Mesenchymal stem cell (in vitro differentiated cells and primary cell): ENCODE results near the gene KIAA0753.

ENCODE experiments used
- DNase-seq: peaks from one replicate; pipeline ENCODE4 v3.0.0-alpha.2; 2013
- H2AFZ ChIP-seq: one replicate; pipeline ENCODE4 v1.6.1; 2013; ENCODE audit warnings: low read depth, mild to moderate bottlenecking, control low read depth, inconsistent platforms, low read length, moderate library complexity
- H2AK5ac ChIP-seq: 2 replicates; pipeline ENCODE4 v1.6.1; 2013; ENCODE audit warnings: low read length, moderate library complexity, mild to moderate bottlenecking, inconsistent platforms; ENCODE audit not compliant: severe bottlenecking
- H2BK120ac ChIP-seq: one replicate; pipeline ENCODE4 v1.6.1; 2013; ENCODE audit warnings: low read depth, mild to moderate bottlenecking, inconsistent platforms, low read length, moderate library complexity
- H2BK12ac ChIP-seq, 2 experiments: one replicate each; pipeline ENCODE4 v1.6.1; 2013; ENCODE audit warnings: inconsistent platforms in 2 of 2, low read length in 2 of 2, mild to moderate bottlenecking in 2 of 2, moderate library complexity in 2 of 2, control low read depth in 1 of 2
- H2BK15ac ChIP-seq: one replicate; pipeline ENCODE4 v1.6.1; 2013; ENCODE audit warnings: mild to moderate bottlenecking, low read depth, inconsistent platforms; ENCODE audit not compliant: poor library complexity, severe bottlenecking
- H2BK5ac ChIP-seq: 2 replicates; pipeline ENCODE4 v1.6.1; 2013; ENCODE audit warnings: low read depth, mild to moderate bottlenecking, low read length, control low read depth, inconsistent platforms; ENCODE audit not compliant: poor library complexity, severe bottlenecking
- H3K14ac ChIP-seq, 2 experiments: one replicate each; pipeline ENCODE4 v1.6.1; 2013; ENCODE audit warnings: inconsistent platforms in 2 of 2, low read length in 2 of 2, control low read depth in 1 of 2, mild to moderate bottlenecking in 1 of 2, moderate library complexity in 1 of 2
- H3K18ac ChIP-seq, 2 experiments: one replicate each; pipeline ENCODE4 v1.6.1; 2013; ENCODE audit warnings: inconsistent platforms in 2 of 2, low read length in 2 of 2, control low read depth in 1 of 2, low read depth in 1 of 2, mild to moderate bottlenecking in 1 of 2
- H3K23ac ChIP-seq, 2 experiments: one replicate each; pipeline ENCODE4 v1.6.1; 2013; ENCODE audit warnings: inconsistent platforms in 2 of 2, low read length in 2 of 2, mild to moderate bottlenecking in 2 of 2, moderate library complexity in 2 of 2, control low read depth in 1 of 2
- H3K27ac ChIP-seq: 2 replicates; pipeline ENCODE4 v1.5.1; 2013; ENCODE audit warnings: mild to moderate bottlenecking, moderate library complexity, low read length, control low read depth, inconsistent platforms; ENCODE audit not compliant: poor library complexity, severe bottlenecking
- H3K27me3 ChIP-seq, 2 experiments: 2 replicates each; pipeline versions ENCODE4 v1.6.1 to v1.7.0; 2013; ENCODE audit warnings: low read length in 2 of 2, mild to moderate bottlenecking in 2 of 2, moderate library complexity in 2 of 2, control low read depth in 1 of 2, inconsistent platforms in 1 of 2; ENCODE audit not compliant: control insufficient read depth in 1 of 2, insufficient read depth in 1 of 2
- H3K36me3 ChIP-seq, 2 experiments: 2 replicates each; pipeline versions ENCODE4 v1.6.1 to v1.7.0; 2013; ENCODE audit warnings: low read length in 2 of 2, control low read depth in 1 of 2, inconsistent platforms in 1 of 2, low read depth in 1 of 2, mild to moderate bottlenecking in 1 of 2; ENCODE audit not compliant: insufficient read depth in 2 of 2, control insufficient read depth in 1 of 2
- H3K4ac ChIP-seq, 2 experiments: one replicate each; pipeline ENCODE4 v1.6.1; 2013; ENCODE audit warnings: inconsistent platforms in 2 of 2, low read length in 2 of 2, mild to moderate bottlenecking in 2 of 2, moderate library complexity in 2 of 2, control low read depth in 1 of 2, low read depth in 1 of 2
- H3K4me1 ChIP-seq: 2 replicates; pipeline ENCODE4 v1.6.1; 2013; ENCODE audit warnings: low read depth, low read length, control low read depth; ENCODE audit not compliant: control insufficient read depth, insufficient read depth
- H3K4me2 ChIP-seq: 2 replicates; pipeline ENCODE4 v1.6.1; 2013; ENCODE audit warnings: low read length, mild to moderate bottlenecking, inconsistent platforms; ENCODE audit not compliant: poor library complexity, severe bottlenecking
- H3K4me3 ChIP-seq, 2 experiments: 2 replicates each; pipeline versions ENCODE4 v1.5.1 to v1.7.0; 2013; ENCODE audit warnings: low read length in 2 of 2, mild to moderate bottlenecking in 2 of 2, control low read depth in 1 of 2, low read depth in 1 of 2; ENCODE audit not compliant: insufficient read depth in 1 of 2
- H3K79me1 ChIP-seq: replicated peaks from 2 replicates; pipeline ENCODE4 v1.6.1; 2013; ENCODE audit warnings: mild to moderate bottlenecking, control low read depth, low read length, inconsistent platforms; ENCODE audit not compliant: poor library complexity, severe bottlenecking
- H3K9ac ChIP-seq: 2 replicates; pipeline ENCODE4 v1.7.0; 2013; ENCODE audit warnings: mild to moderate bottlenecking, low read length, moderate library complexity
- H3K9me3 ChIP-seq: 2 replicates; pipeline ENCODE4 v1.7.0; 2013; ENCODE audit warnings: mild to moderate bottlenecking, low read length; ENCODE audit not compliant: control insufficient read depth
- H4K8ac ChIP-seq: one replicate; pipeline ENCODE4 v1.6.1; 2013; ENCODE audit warnings: inconsistent platforms, mild to moderate bottlenecking, low read length, moderate library complexity
- H4K91ac ChIP-seq: one replicate; pipeline ENCODE4 v1.6.1; 2013; ENCODE audit warnings: mild to moderate bottlenecking, low read length, inconsistent platforms
- WGBS: methylation state at CpG from one replicate; pipeline ENCODE4 v1.1.7; 2013; ENCODE audit warnings: mixed read lengths; 5-methylcytosine and 5-hydroxymethylcytosine counted together

Gene KIAA0753

GRCh38 chr17:6671431-6671830 is 30.9 kb upstream of the KIAA0753 start:
- no peak overlapping the region for H3K4me2 ChIP-seq
- H2AFZ ChIP-seq = no peak overlapping the region
- no peak overlapping the region for H3K18ac ChIP-seq
- no peak overlapping the region for H3K23ac ChIP-seq
- no peaks in the 10 kb centered on the region for H3K36me3 ChIP-seq
- no peak overlapping the region for H3K9ac ChIP-seq
- WGBS = 81% methylated on average over 7 of the region's 7 CpGs
- no peaks in the 10 kb centered on the region for H3K79me1 ChIP-seq
- H2AK5ac ChIP-seq = no peak overlapping the region
- no peak overlapping the region for H3K27ac ChIP-seq
- H2BK5ac ChIP-seq = no peak overlapping the region
- no peak overlapping the region for H4K8ac ChIP-seq
- H2BK12ac ChIP-seq = no peak overlapping the region
- H4K91ac ChIP-seq = no peak overlapping the region
- H3K4me1 ChIP-seq = peaks cover 1% of the 10 kb centered on the region
- H3K14ac ChIP-seq = no peak overlapping the region
- H3K27me3 ChIP-seq = peaks cover 18 to 53% of the 10 kb centered on the region in 2 experiments
- no peak overlapping the region for H2BK15ac ChIP-seq
- no peak for DNase-seq
- H3K4me3 ChIP-seq = no peak overlapping the region
- no peaks in the 10 kb centered on the region for H3K9me3 ChIP-seq
- H2BK120ac ChIP-seq = no peak overlapping the region
- H3K4ac ChIP-seq = no peak overlapping the region

GRCh38 chr17:6670999-6671398 is 30.5 kb upstream of the KIAA0753 start:
- H2BK12ac ChIP-seq = no peak overlapping the region
- H2AFZ ChIP-seq = no peak overlapping the region
- H3K27me3 ChIP-seq = peaks cover 16 to 48% of the 10 kb centered on the region in 2 experiments
- no peak overlapping the region for H2BK15ac ChIP-seq
- H3K36me3 ChIP-seq = no peaks in the 10 kb centered on the region
- H3K79me1 ChIP-seq = no peaks in the 10 kb centered on the region
- H3K27ac ChIP-seq = no peak overlapping the region
- H2BK5ac ChIP-seq = no peak overlapping the region
- no peak overlapping the region for H2BK120ac ChIP-seq
- DNase-seq = no peak
- H3K9ac ChIP-seq = no peak overlapping the region
- no peak overlapping the region for H2AK5ac ChIP-seq
- H3K4me1 ChIP-seq = peaks cover 3% of the 10 kb centered on the region
- no peaks in the 10 kb centered on the region for H3K9me3 ChIP-seq
- H3K23ac ChIP-seq = no peak overlapping the region
- no peak overlapping the region for H3K4me2 ChIP-seq
- no peak overlapping the region for H4K8ac ChIP-seq
- no peak overlapping the region for H3K18ac ChIP-seq
- H3K4me3 ChIP-seq = no peak overlapping the region
- WGBS = 86% methylated on average over 6 of the region's 6 CpGs
- no peak overlapping the region for H4K91ac ChIP-seq
- H3K4ac ChIP-seq = no peak overlapping the region
- no peak overlapping the region for H3K14ac ChIP-seq

- no peak overlapping the region for H3K9ac ChIP-seq
- no peaks in the 10 kb centered on the region for H3K9me3 ChIP-seq
- H2BK5ac ChIP-seq = no peak overlapping the region
- H2AFZ ChIP-seq = no peak overlapping the region
- H4K8ac ChIP-seq = no peak overlapping the region
- H2BK12ac ChIP-seq = no peak overlapping the region
- H3K23ac ChIP-seq = no peak overlapping the region
- H2BK120ac ChIP-seq = no peak overlapping the region
- no peaks in the 10 kb centered on the region for H3K36me3 ChIP-seq
- H3K27ac ChIP-seq = no peak overlapping the region
- no peak overlapping the region for H2BK15ac ChIP-seq
- no peak for DNase-seq
- H3K4me1 ChIP-seq = peaks cover 3% of the 10 kb centered on the region
- 94% methylated on average over 8 of the region's 8 CpGs for WGBS
- H3K4me3 ChIP-seq = no peak overlapping the region
- H2AK5ac ChIP-seq = no peak overlapping the region
- H3K18ac ChIP-seq = no peak overlapping the region
- no peak overlapping the region for H3K14ac ChIP-seq
- no peaks in the 10 kb centered on the region for H3K79me1 ChIP-seq
- H3K4me2 ChIP-seq = no peak overlapping the region
- H4K91ac ChIP-seq = no peak overlapping the region
- H3K27me3 ChIP-seq = peaks cover 16 to 44% of the 10 kb centered on the region in 2 experiments
- no peak overlapping the region for H3K4ac ChIP-seq
These were observed 30.1 kb upstream of the KIAA0753 start for GRCh38 chr17:6670571-6670970.

GRCh38 chr17:6669479-6670212 is 29.1 kb upstream of the KIAA0753 start:
- no peaks in the 10 kb centered on the region for H3K36me3 ChIP-seq
- no peak overlapping the region for H3K4ac ChIP-seq
- no peak overlapping the region for H3K4me3 ChIP-seq
- H3K18ac ChIP-seq = no peak overlapping the region
- no peak for DNase-seq
- H2BK5ac ChIP-seq = no peak overlapping the region
- H3K4me2 ChIP-seq = no peak overlapping the region
- H3K4me1 ChIP-seq = peaks cover 3% of the 10 kb centered on the region
- H2BK120ac ChIP-seq = no peak overlapping the region
- H3K27me3 ChIP-seq = peaks cover 16 to 45% of the 10 kb centered on the region in 2 experiments
- no peak overlapping the region for H2AK5ac ChIP-seq
- no peak overlapping the region for H2BK12ac ChIP-seq
- H3K23ac ChIP-seq = no peak overlapping the region
- no peak overlapping the region for H3K27ac ChIP-seq
- no peak overlapping the region for H4K8ac ChIP-seq
- 57% methylated on average over 8 of the region's 10 CpGs for WGBS
- H3K79me1 ChIP-seq = no peaks in the 10 kb centered on the region
- no peak overlapping the region for H4K91ac ChIP-seq
- no peak overlapping the region for H3K9ac ChIP-seq
- H3K14ac ChIP-seq = no peak overlapping the region
- no peak overlapping the region for H2AFZ ChIP-seq
- no peak overlapping the region for H2BK15ac ChIP-seq
- no peaks in the 10 kb centered on the region for H3K9me3 ChIP-seq
